Measurements from ENCODE around the gene C1orf74.

- TF ChIP-seq, protein P1, sequence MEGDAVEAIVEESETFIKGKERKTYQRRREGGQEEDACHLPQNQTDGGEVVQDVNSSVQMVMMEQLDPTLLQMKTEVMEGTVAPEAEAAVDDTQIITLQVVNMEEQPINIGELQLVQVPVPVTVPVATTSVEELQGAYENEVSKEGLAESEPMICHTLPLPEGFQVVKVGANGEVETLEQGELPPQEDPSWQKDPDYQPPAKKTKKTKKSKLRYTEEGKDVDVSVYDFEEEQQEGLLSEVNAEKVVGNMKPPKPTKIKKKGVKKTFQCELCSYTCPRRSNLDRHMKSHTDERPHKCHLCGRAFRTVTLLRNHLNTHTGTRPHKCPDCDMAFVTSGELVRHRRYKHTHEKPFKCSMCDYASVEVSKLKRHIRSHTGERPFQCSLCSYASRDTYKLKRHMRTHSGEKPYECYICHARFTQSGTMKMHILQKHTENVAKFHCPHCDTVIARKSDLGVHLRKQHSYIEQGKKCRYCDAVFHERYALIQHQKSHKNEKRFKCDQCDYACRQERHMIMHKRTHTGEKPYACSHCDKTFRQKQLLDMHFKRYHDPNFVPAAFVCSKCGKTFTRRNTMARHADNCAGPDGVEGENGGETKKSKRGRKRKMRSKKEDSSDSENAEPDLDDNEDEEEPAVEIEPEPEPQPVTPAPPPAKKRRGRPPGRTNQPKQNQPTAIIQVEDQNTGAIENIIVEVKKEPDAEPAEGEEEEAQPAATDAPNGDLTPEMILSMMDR (IDR thresholded peaks at IDR 0.05; ENCODE audit: insufficient read depth, low read depth, low read length) = no peak
- TF ChIP-seq EZH2 (IDR thresholded peaks at IDR 0.05; ENCODE audit: insufficient read depth, low read length) = no peak
Measured at GRCh38 chr1:209805875-209806760, 21.8 kb upstream of the C1orf74 start, which contains the start of gene IRF6.

Data from astrocyte (in vitro differentiated cells and primary cell).